Measurements from ENCODE around the gene CNTNAP5. TPM values are rescaled to one million over a fixed set of nuclear protein-coding genes. Genes with fewer than 3 reads are reported as not detected.

Gene CNTNAP5
- total and polyA plus RNA-seq, 2 donors from 2014 or later: 0.50 TPM; not detected in 1

- Histone ChIP-seq H3K27me3 (ENCODE audit: control insufficient read depth, insufficient read depth, low read length) (no peaks in the 10 kb centered on the region), H3K4me3 (ENCODE audit: low read length in 3 of 3) (no peak overlapping the region), H3K9me3 (ENCODE audit: control insufficient read depth in 2 of 3, insufficient read depth in 1 of 3, low read length in 3 of 3) (no peaks in the 10 kb centered on the region), H3K27ac (ENCODE audit: low read depth in 2 of 2, low read length in 2 of 2) (no peak overlapping the region), H3K4me1 (ENCODE audit: control insufficient read depth in 2 of 3, insufficient read depth in 2 of 3, low read depth in 1 of 3, low read length in 3 of 3) (no peaks in the 10 kb centered on the region), H3K9ac (ENCODE audit: low read length in 3 of 3) (no peak overlapping the region), H3K36me3 (ENCODE audit: control insufficient read depth in 2 of 3, insufficient read depth in 3 of 3, low read length in 3 of 3) (no peaks in the 10 kb centered on the region)
- FAIRE-seq (no peak), DNase-seq (no peak)
- TF ChIP-seq, protein P1, sequence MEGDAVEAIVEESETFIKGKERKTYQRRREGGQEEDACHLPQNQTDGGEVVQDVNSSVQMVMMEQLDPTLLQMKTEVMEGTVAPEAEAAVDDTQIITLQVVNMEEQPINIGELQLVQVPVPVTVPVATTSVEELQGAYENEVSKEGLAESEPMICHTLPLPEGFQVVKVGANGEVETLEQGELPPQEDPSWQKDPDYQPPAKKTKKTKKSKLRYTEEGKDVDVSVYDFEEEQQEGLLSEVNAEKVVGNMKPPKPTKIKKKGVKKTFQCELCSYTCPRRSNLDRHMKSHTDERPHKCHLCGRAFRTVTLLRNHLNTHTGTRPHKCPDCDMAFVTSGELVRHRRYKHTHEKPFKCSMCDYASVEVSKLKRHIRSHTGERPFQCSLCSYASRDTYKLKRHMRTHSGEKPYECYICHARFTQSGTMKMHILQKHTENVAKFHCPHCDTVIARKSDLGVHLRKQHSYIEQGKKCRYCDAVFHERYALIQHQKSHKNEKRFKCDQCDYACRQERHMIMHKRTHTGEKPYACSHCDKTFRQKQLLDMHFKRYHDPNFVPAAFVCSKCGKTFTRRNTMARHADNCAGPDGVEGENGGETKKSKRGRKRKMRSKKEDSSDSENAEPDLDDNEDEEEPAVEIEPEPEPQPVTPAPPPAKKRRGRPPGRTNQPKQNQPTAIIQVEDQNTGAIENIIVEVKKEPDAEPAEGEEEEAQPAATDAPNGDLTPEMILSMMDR (IDR thresholded peaks at IDR 0.05; ENCODE audit: borderline replicate concordance, extremely low read depth, insufficient read depth): no peak
- intact Hi-C loops (cut with DNase I): no loop called here
These were observed 809.2 kb downstream of the CNTNAP5 start for GRCh38 chr2:124834331-124834730.

DNA sequence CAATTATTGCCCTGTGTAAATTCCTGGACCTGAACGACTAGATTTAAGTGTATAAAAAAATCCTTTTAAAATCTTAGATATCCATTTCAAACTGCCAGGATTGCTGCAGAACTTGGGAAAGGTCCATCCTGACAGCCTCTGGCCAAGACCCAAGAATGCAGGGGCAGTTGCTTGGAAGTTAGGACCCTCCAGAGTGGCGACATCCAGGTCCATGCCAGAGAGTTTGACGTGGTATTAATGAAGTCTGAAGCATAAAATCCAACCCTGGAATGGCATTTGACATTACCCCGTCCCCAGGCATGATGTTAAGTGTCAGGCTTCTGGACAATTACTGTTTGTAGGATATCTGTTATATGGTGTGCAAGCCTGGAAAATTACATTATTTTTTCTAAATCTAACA is 810.2 kb downstream of the CNTNAP5 start:
- no peaks in the 10 kb centered on the region for H3K4me1 ChIP-seq (ENCODE audit: control insufficient read depth in 2 of 3, insufficient read depth in 2 of 3, low read depth in 1 of 3, low read length in 3 of 3)
- no peak for DNase-seq
- H3K9ac ChIP-seq (ENCODE audit: low read length in 3 of 3): no peak overlapping the region
- no peaks in the 10 kb centered on the region for H3K27me3 ChIP-seq (ENCODE audit: control insufficient read depth, insufficient read depth, low read length)
- no peaks in the 10 kb centered on the region for H3K36me3 ChIP-seq (ENCODE audit: control insufficient read depth in 2 of 3, insufficient read depth in 3 of 3, low read length in 3 of 3)
- FAIRE-seq: no peak
- H3K27ac ChIP-seq (ENCODE audit: low read depth in 2 of 2, low read length in 2 of 2): no peak overlapping the region
- intact Hi-C loops (cut with DNase I): no loop called here
- no peaks in the 10 kb centered on the region for H3K9me3 ChIP-seq (ENCODE audit: control insufficient read depth in 2 of 3, insufficient read depth in 1 of 3, low read length in 3 of 3)
- TF ChIP-seq, protein P1 (IDR thresholded peaks at IDR 0.05; ENCODE audit: borderline replicate concordance, extremely low read depth, insufficient read depth): no peak
- H3K4me3 ChIP-seq (ENCODE audit: low read length in 3 of 3): no peak overlapping the region

- no peak for FAIRE-seq
These were observed 811.3 kb downstream of the CNTNAP5 start for GRCh38 chr2:124836416-124836815.

More at GRCh38 chr2:124836416-124836815, 811.3 kb downstream of the CNTNAP5 start:
- TF ChIP-seq, protein P1 (IDR thresholded peaks at IDR 0.05; ENCODE audit: borderline replicate concordance, extremely low read depth, insufficient read depth): no peak
- Histone ChIP-seq H3K9me3 (ENCODE audit: control insufficient read depth in 2 of 3, insufficient read depth in 1 of 3, low read length in 3 of 3) (no peaks in the 10 kb centered on the region), H3K27me3 (ENCODE audit: control insufficient read depth, insufficient read depth, low read length) (no peaks in the 10 kb centered on the region), H3K9ac (ENCODE audit: low read length in 3 of 3) (no peak overlapping the region), H3K27ac (ENCODE audit: low read depth in 2 of 2, low read length in 2 of 2) (no peak overlapping the region), H3K36me3 (ENCODE audit: control insufficient read depth in 2 of 3, insufficient read depth in 3 of 3, low read length in 3 of 3) (no peaks in the 10 kb centered on the region), H3K4me3 (ENCODE audit: low read length in 3 of 3) (no peak overlapping the region), H3K4me1 (ENCODE audit: control insufficient read depth in 2 of 3, insufficient read depth in 2 of 3, low read depth in 1 of 3, low read length in 3 of 3) (no peaks in the 10 kb centered on the region)
- intact Hi-C loops (cut with DNase I): no loop called here
- DNase-seq: no peak
